Calu3 (cell line): ENCODE results near the gene GRIK3. TPM values are rescaled to one million over a fixed set of nuclear protein-coding genes. Genes with fewer than 3 reads are reported as not detected.

ENCODE experiments used
- BruUV-seq: library from RNA; stranded (reverse); fragments of 400-500 nt; replicated peaks from 2 replicates; lab custom pipeline; 2021; lab: Mats Ljungman, UMichigan
- CTCF ChIA-PET: fragments of 300-600 bp; sonication (Branson Sonifier 250); formaldehyde crosslinking; loops from one replicate; lab custom pipeline; 2022; ENCODE audit warnings: antibody characterized with exemption; lab: Charles Lee
- DNase-seq: peaks from one replicate; pipeline ENCODE4 v3.0.0; 2022
- H3K27ac Mint-ChIP-seq: one replicate; pipeline ENCODE4 v1.8.0; 2022; ENCODE audit warnings: mixed read lengths; ENCODE audit not compliant: unreplicated experiment
- H3K27me3 Mint-ChIP-seq: one replicate; pipeline ENCODE4 v1.8.0; 2022; ENCODE audit warnings: mixed read lengths; ENCODE audit not compliant: unreplicated experiment
- H3K36me3 Mint-ChIP-seq: one replicate; pipeline ENCODE4 v1.8.0; 2022; ENCODE audit warnings: mild to moderate bottlenecking, moderate library complexity, mixed read lengths; ENCODE audit not compliant: insufficient read depth, unreplicated experiment
- H3K4me1 Mint-ChIP-seq: one replicate; pipeline ENCODE4 v1.8.0; 2022; ENCODE audit warnings: mild to moderate bottlenecking, low read depth, mixed read lengths; ENCODE audit not compliant: unreplicated experiment
- H3K4me3 Mint-ChIP-seq: one replicate; pipeline ENCODE4 v1.8.0; 2022; ENCODE audit warnings: mild to moderate bottlenecking, low read depth, moderate library complexity, mixed read lengths; ENCODE audit not compliant: unreplicated experiment
- H3K9me3 Mint-ChIP-seq: one replicate; pipeline ENCODE4 v1.8.0; 2022; ENCODE audit warnings: low read depth, mixed read lengths; ENCODE audit not compliant: unreplicated experiment
- intact Hi-C: fragments of 100-400 bp; cut with micrococcal nuclease; formaldehyde crosslinking; loops from one replicate; pipeline ENCODE4 v1.10.0; 2022; ENCODE audit not compliant: unreplicated experiment
- total RNA-seq: library from RNA; stranded (reverse); gene quantifications from 2 replicates; pipeline ENCODE4 v1.2.3, GENCODE V29; 2022
- TF ChIP-seq, protein P1 (sequence below): fragments of 200-600 bp; IDR thresholded peaks from one replicate; pipeline ENCODE4 v1.8.0; 2022; ENCODE audit warnings: antibody characterized with exemption; ENCODE audit not compliant: unreplicated experiment

Gene GRIK3
- total RNA-seq, 1 experiment from 2014 or later, result not detected

DNA sequence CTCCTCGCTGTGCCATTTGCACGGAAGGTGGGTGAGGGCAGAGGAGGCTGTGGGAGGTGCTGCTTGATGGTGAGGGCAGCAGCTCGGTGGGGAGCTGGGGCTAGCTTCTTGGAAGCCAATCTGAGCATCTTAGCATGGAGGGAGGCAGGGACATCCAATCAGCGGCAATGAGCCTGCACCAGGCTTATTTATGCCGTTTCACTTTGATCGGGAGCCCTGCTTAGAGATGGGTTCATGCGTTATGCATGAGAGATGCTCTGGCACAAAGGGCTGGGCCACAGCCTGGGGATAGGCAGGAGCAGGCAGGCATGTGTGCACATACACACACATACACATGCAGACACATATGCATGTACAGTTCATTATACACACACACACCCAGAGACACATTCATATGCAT is 220.2 kb downstream of the GRIK3 start:
- no TSS peak for BruUV-seq
- Mint-ChIP-seq H3K27ac (no peak overlapping the region), H3K36me3 (no peaks in the 10 kb centered on the region), H3K4me1 (no peaks in the 10 kb centered on the region), H3K9me3 (no peaks in the 10 kb centered on the region), H3K27me3 (peaks cover 99% of the 10 kb centered on the region), H3K4me3 (no peak overlapping the region)
- DNase-seq, result no peak
- intact Hi-C loops, result no loop called here
- CTCF ChIA-PET, result no interaction called here
- TF ChIP-seq, protein P1, sequence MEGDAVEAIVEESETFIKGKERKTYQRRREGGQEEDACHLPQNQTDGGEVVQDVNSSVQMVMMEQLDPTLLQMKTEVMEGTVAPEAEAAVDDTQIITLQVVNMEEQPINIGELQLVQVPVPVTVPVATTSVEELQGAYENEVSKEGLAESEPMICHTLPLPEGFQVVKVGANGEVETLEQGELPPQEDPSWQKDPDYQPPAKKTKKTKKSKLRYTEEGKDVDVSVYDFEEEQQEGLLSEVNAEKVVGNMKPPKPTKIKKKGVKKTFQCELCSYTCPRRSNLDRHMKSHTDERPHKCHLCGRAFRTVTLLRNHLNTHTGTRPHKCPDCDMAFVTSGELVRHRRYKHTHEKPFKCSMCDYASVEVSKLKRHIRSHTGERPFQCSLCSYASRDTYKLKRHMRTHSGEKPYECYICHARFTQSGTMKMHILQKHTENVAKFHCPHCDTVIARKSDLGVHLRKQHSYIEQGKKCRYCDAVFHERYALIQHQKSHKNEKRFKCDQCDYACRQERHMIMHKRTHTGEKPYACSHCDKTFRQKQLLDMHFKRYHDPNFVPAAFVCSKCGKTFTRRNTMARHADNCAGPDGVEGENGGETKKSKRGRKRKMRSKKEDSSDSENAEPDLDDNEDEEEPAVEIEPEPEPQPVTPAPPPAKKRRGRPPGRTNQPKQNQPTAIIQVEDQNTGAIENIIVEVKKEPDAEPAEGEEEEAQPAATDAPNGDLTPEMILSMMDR, result no peak

DNA sequence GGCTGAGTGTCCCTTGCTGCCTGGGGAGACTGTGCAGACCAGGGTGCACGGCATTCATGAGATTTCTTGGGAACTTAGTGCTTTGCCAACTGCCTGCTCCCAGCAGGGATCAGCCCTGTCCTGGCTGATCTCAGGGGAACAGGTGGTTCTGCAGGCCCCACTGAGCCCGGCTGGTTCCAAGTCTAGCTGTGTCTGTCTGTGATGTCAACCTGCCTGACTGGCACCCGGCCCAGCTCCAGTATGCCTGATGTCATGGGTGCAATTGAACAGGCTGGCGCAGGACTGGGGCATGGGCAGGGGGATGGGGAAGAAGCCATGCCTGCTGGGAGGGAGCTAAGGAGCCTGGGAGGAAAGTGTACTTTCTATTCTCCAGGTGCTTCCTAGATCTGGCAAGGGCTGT is 227.1 kb downstream of the GRIK3 start:
- H3K36me3 Mint-ChIP-seq, result no peaks in the 10 kb centered on the region
- CTCF ChIA-PET, result no interaction called here
- no peaks in the 10 kb centered on the region for H3K9me3 Mint-ChIP-seq
- no peak for DNase-seq
- no peak overlapping the region for H3K4me3 Mint-ChIP-seq
- peaks cover 56% of the 10 kb centered on the region for H3K27me3 Mint-ChIP-seq
- intact Hi-C loops, result no loop called here
- TF ChIP-seq, protein P1, result no peak
- no peaks in the 10 kb centered on the region for H3K4me1 Mint-ChIP-seq
- no peak overlapping the region for H3K27ac Mint-ChIP-seq
- BruUV-seq, result no TSS peak

DNA sequence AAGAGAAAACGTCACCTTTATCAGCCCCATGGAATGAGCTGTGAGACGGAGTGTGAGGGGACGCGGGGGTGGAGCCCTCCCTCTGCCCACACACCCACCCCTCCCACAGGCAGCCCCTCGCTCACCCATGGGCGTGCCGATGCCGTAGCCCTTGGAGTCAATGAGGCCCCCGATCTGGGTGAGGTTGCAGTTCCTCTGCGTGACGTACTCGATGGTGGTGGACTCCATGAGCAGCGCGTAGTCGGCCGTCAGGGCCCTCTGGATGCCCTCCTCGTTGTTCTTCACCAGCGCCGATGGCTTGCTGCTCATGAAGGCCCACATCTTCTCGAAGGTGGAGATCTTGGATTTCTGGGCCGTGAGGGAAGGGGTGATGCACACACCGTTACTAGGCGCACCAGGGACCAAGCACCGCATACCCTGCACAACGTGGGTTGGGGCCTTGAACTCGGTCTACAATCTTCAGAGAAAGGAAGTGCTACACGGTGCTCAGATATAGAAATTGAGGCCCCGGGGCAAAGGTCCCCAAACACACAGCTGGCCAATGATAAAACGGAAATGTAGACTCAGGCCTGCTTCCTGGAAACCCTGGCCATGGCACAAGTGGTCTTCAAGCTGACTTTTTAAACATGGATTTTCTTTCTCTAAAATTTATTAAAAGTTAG is 228.2 kb downstream of the GRIK3 start:
- Mint-ChIP-seq H3K27me3 (peaks cover 45% of the 10 kb centered on the region), H3K4me3 (no peak overlapping the region), H3K36me3 (no peaks in the 10 kb centered on the region), H3K27ac (no peak overlapping the region), H3K4me1 (no peaks in the 10 kb centered on the region), H3K9me3 (no peaks in the 10 kb centered on the region)
- DNase-seq, result no peak
- intact Hi-C loops, result no loop called here
- TF ChIP-seq, protein P1, result no peak
- CTCF ChIA-PET, result interaction anchor here (0.7 kb wide), 1 partner anchor 10 kb away, joined by 8 read pairs; no protein-coding TSS in a partner anchor
- no TSS peak for BruUV-seq

DNA sequence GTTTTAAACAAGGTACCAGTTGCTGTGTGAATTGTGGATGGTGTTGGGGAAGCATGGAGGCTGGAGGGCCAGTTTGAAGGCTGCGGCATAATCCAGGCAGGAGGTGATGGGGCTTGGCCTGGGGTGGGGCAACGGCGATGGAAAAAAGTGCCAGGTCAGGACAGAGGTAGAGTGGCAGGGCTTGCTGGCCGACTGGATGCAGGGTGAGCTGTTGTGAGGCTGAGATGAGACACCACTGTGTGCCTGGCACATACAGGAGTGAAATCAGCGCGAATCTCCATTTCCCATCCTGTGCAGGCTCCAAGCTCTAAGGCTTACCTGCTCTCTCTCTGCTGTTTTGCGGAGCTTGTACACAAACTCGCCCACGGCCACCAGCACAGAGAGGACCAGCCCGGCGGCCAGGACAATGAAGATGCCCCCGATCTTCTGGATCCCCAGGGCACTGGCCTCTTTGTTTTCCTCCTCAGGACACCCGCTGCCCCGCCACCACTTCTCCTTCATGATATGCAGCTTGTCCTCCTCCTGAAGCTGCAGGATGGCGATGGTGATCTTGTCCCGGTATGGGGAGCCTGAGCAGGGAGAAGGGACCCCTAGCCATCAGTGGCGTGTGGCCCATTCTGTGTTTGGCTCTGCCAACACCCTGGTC is 229.5 kb downstream of the GRIK3 start:
- Mint-ChIP-seq H3K27me3 (peaks cover 32% of the 10 kb centered on the region), H3K4me1 (no peaks in the 10 kb centered on the region), H3K27ac (no peak overlapping the region), H3K4me3 (no peak overlapping the region), H3K36me3 (no peaks in the 10 kb centered on the region), H3K9me3 (no peaks in the 10 kb centered on the region)
- no peak for DNase-seq
- no TSS peak for BruUV-seq
- intact Hi-C loops, result no loop called here
- TF ChIP-seq, protein P1, result no peak
- CTCF ChIA-PET, result no interaction called here
